Coronary artery (tissue), 2 donors: Measurements from ENCODE around the gene MGST2.

Source experiments
- DNase-seq: peaks from one replicate; pipeline ENCODE4 v3.0.0-alpha.2; 2017; ENCODE audit warnings: low spot score
- H3K27ac ChIP-seq, 2 donors: fragments of 200-600 bp; sonication (generic); one replicate each; pipeline ENCODE4 v1.5.1; 2016 to 2019
- H3K4me3 ChIP-seq: fragments of 200-600 bp; sonication (generic); 2 replicates; pipeline ENCODE4 v1.5.1; 2016; ENCODE audit warnings: mild to moderate bottlenecking, moderate library complexity
- TF ChIP-seq, protein P1 (sequence below): fragments of 200-600 bp; sonication (generic); IDR thresholded peaks from one replicate; pipeline ENCODE4 v1.5.1; 2019; ENCODE audit warnings: antibody characterized with exemption

The MGST2 gene

DNA sequence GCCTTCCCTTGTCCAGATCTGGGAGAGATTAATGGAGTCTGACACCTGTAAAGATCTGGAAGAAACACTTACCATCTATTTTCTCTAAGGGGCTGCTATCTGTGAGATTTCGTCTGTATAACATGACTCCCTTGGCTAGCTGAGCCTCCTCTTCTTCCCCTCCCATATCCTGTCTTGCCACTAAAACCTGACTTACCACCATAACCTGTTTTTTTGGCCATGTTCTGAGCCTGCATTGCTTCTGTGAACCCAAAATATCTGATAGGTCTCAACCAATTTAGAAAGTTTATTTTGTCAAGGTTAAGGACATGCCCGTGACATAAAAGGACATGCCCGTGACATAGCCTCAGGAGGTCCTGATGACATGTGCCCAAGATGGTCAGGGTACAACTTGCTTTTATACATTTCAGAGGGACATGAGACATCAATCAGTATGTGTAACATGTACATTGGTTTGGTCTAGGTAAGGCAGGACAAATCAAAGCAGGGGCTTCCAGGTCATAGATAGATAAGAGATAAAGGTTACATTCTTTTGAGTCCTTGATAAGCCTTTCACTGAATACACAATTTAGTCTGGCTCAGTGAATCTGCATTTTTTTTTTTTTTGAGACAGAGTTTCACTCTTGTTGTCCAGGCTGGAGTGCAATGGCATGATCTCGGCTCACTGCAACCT is 11.4 kb downstream of the MGST2 start:
- no peak for DNase-seq
- TF ChIP-seq, protein P1, sequence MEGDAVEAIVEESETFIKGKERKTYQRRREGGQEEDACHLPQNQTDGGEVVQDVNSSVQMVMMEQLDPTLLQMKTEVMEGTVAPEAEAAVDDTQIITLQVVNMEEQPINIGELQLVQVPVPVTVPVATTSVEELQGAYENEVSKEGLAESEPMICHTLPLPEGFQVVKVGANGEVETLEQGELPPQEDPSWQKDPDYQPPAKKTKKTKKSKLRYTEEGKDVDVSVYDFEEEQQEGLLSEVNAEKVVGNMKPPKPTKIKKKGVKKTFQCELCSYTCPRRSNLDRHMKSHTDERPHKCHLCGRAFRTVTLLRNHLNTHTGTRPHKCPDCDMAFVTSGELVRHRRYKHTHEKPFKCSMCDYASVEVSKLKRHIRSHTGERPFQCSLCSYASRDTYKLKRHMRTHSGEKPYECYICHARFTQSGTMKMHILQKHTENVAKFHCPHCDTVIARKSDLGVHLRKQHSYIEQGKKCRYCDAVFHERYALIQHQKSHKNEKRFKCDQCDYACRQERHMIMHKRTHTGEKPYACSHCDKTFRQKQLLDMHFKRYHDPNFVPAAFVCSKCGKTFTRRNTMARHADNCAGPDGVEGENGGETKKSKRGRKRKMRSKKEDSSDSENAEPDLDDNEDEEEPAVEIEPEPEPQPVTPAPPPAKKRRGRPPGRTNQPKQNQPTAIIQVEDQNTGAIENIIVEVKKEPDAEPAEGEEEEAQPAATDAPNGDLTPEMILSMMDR: no peak
- Histone ChIP-seq H3K27ac (no peak overlapping the region), H3K4me3 (no peak overlapping the region)

DNA sequence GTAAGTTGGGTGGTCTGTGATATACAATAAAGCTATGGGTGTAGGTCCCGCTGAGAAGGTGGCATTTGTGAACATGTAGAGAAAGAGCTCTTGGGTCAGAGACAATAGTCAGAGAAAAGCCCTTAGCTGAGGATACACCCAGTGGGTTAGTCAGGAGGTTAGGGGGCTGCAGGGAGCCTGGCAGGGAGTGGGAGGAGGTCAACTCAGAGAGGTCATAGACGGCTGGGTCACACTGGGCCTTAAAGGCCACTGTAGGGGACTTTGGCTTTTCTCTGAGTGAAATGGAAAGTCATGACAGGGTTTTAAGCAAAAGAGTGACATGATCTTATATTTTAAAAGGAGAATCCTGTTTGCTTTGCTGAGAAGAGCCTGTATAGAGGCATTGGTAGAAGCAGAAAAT is 16.7 kb downstream of the MGST2 start:
- DNase-seq: no peak
- no peak overlapping the region for H3K4me3 ChIP-seq
- H3K27ac ChIP-seq: no peak overlapping the region
- TF ChIP-seq, protein P1: no peak

DNA sequence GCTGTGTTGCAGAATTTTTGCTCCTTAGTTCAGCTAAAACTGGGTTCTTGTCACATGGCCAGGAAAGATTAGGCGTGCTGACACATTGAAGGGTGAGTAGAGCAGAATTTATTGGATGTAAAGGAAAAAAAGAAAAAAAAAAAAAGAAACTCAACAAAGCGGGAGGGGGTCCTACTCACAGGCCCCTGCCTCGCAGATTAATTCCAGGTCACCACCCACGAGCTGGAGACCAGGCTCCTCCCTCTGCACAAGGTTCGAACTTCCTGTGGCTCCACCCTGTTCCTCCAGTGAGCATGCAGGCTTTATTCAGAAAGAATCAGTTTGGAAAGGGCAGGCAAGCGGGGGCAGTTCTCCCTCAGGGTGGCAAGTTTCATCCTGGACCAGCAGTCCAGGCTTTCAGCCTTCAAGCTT is 17.1 kb downstream of the MGST2 start:
- peak overlapping the region in 1 of 2 donors; percentile 13 for H3K27ac ChIP-seq
- TF ChIP-seq, protein P1: no peak
- DNase-seq: no peak

DNA sequence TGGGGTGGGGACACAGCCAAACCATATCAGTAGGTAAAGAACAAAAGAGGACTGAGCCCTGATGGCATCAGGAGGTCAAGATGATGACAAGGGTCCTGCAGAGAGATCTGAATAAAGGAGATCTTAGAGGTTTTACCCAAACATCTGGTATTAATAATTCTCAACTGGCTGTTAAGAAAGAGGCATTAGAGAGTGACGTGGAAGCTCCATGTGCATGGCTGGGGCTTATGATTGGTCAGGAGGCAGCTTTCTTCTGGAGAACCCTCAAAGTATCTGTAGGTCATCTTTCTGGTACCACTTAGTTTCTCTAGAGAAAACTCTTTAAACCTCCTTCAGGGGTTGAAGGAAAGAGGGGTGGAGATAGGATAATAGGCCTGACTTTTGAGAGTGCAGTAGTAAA is 18.7 kb downstream of the MGST2 start:
- H3K27ac ChIP-seq: no peak overlapping the region
- TF ChIP-seq, protein P1: no peak

More for the DNA sequence above, 17.1 kb downstream of the MGST2 start:
- H3K4me3 ChIP-seq: no peak overlapping the region

DNA sequence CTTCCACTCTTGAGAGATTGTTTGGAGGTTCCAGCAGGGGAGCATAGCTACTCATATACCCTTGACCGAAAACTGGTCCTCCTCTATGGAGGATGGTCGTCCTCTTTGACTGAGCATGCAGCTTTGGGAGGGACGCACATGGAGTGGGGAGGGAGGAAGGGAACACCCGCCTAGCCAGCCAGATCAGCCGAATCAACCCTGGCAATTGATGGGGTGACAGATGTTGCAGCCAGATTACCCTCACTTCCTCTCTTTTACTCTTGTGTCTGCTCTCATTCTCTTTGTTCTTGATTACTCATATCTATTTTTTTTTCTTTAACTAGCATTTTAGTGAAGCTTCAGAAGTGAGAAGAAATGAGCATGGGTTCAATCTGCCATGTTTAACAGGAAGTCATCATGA is 19.6 kb downstream of the MGST2 start:
- Histone ChIP-seq H3K27ac (no peak overlapping the region), H3K4me3 (no peak overlapping the region)
- TF ChIP-seq, protein P1: no peak
- no peak for DNase-seq

More for the DNA sequence above, 18.7 kb downstream of the MGST2 start:
- H3K4me3 ChIP-seq: no peak overlapping the region
- DNase-seq: no peak

DNA sequence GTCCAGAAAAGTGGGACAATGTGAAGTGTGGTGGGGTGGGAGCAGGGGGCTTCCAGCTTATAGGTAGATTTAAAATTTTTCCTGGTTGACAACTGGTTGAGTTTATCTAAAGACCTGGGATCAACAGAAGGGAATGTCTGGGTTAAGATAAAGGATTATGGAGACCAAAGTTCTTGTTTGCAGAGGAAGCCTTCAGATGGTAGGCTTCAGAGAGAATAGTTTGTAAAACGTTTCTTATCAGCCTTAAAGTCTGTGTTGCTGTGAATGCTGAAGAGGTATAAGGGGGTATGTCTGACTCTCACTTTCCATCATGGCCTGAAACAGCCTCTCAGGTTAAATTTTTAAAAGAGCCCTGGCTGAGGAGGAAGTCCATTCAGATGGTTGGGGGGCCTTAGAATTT is 20.5 kb downstream of the MGST2 start:
- TF ChIP-seq, protein P1: no peak
- peak overlapping the region; percentile 42 to 68 for H3K27ac ChIP-seq
- no peak for DNase-seq
- no peak overlapping the region for H3K4me3 ChIP-seq

DNA sequence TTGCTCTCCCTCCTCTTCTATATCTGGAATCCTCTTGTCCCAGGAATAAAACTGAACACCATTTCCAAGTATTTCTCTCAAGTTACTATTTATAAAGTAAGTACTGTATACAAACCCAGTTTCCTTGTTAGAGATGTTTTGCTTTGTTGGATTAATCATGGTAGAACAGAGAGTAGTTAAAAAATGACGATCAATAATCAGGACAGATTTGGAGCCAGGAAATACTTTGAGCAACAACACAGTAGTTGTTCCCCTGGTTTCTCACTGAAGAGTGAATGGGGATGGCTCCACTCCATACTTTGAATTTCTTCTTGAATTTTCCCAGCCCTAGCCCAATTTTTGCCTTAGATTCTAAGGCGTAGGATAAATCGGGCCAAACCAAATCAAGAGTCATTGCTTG is 21.4 kb downstream of the MGST2 start:
- no peak for DNase-seq
- TF ChIP-seq, protein P1: no peak
- Histone ChIP-seq H3K4me3 (no peak overlapping the region), H3K27ac (peak overlapping the region; percentile 42 to 68)
